Measurements from ENCODE around the gene RPS21.
"Not testable (repeated sequence)": the region's sequence is repeated elsewhere in the genome, so short reads cannot be mapped to it uniquely, and the experiment has no call there.

The RPS21 gene

GRCh38 chr20:62426059-62426348 is 39.1 kb downstream of the RPS21 start:
- CTCF ChIA-PET; H3K36me3 ChIP-seq (ENCODE audit: control insufficient read depth in 4 of 4, insufficient read depth in 4 of 4, low read length in 3 of 4); H3K9me3 ChIP-seq (ENCODE audit: control extremely low read depth in 1 of 5, control insufficient read depth in 4 of 5, insufficient read depth in 2 of 5, low read depth in 1 of 5, low read length in 4 of 5); H3K27ac ChIP-seq (ENCODE audit: insufficient read depth in 1 of 2, low read depth in 1 of 2, low read length in 2 of 2, poor library complexity in 1 of 2, severe bottlenecking in 2 of 2); POLR2A ChIA-PET; DNase-seq; H3K4me1 ChIP-seq (ENCODE audit: control extremely low read depth in 1 of 4, control insufficient read depth in 4 of 4, insufficient read depth in 4 of 4, low read length in 3 of 4); H3K4me3 ChIP-seq (ENCODE audit: control insufficient read depth in 1 of 7, extremely low read depth in 1 of 7, insufficient read depth in 4 of 7, low read depth in 2 of 7, low read length in 6 of 7): not testable (repeated sequence)
- WGBS (ENCODE audit: insufficient coverage), result 90% methylated on average over 2 of the region's 4 CpGs
- H3K27me3 ChIP-seq (replicated peaks in 2 of 5; ENCODE audit: control insufficient read depth in 4 of 5, insufficient read depth in 5 of 5, low read length in 4 of 5), result peaks cover 0 to 20% (median 0%) of the 10 kb centered on the region in 5 experiments

GRCh38 chr20:62426699-62427131 is 39.8 kb downstream of the RPS21 start:
- Histone ChIP-seq H3K9me3 (ENCODE audit: control extremely low read depth in 1 of 5, control insufficient read depth in 4 of 5, insufficient read depth in 2 of 5, low read depth in 1 of 5, low read length in 4 of 5) (no peaks in the 10 kb centered on the region), H3K4me3 (ENCODE audit: control insufficient read depth in 1 of 7, extremely low read depth in 1 of 7, insufficient read depth in 4 of 7, low read depth in 2 of 7, low read length in 6 of 7) (no peak overlapping the region), H3K36me3 (ENCODE audit: control insufficient read depth in 4 of 4, insufficient read depth in 4 of 4, low read length in 3 of 4) (no peaks in the 10 kb centered on the region), H3K4me1 (ENCODE audit: control extremely low read depth in 1 of 4, control insufficient read depth in 4 of 4, insufficient read depth in 4 of 4, low read length in 3 of 4) (peaks cover 0 to 3% (median 0%) of the 10 kb centered on the region in 4 experiments), H3K27me3 (replicated peaks in 2 of 5; ENCODE audit: control insufficient read depth in 4 of 5, insufficient read depth in 5 of 5, low read length in 4 of 5) (peaks cover 0 to 21% (median 2%) of the 10 kb centered on the region in 5 experiments), H3K27ac (ENCODE audit: insufficient read depth in 1 of 2, low read depth in 1 of 2, low read length in 2 of 2, poor library complexity in 1 of 2, severe bottlenecking in 2 of 2) (no peak overlapping the region)
- DNase-seq, result no peak
- ChIA-PET CTCF (no interaction called here), POLR2A (no interaction called here)
- 71% methylated on average over 18 of the region's 22 CpGs for WGBS (ENCODE audit: insufficient coverage)

GRCh38 chr20:62427172-62428001 is 40.5 kb downstream of the RPS21 start, which contains the start of gene RBBP8NL:
Gene RBBP8NL, minus strand, starts transcription at chr20:62427539. Its CDS starts 7,892 bp downstream, at chr20:62419647.
- no peak for DNase-seq
- peaks cover 0 to 24% (median 2%) of the 10 kb centered on the region in 5 experiments for H3K27me3 ChIP-seq (replicated peaks in 2 of 5; ENCODE audit: control insufficient read depth in 4 of 5, insufficient read depth in 5 of 5, low read length in 4 of 5)
- H3K27ac ChIP-seq (ENCODE audit: insufficient read depth in 1 of 2, low read depth in 1 of 2, low read length in 2 of 2, poor library complexity in 1 of 2, severe bottlenecking in 2 of 2), result no peak within 1 kb of the TSS
- ChIA-PET POLR2A (no interaction called here), CTCF (no interaction called here)
- peaks cover 0 to 3% (median 0%) of the 10 kb centered on the region in 4 experiments for H3K4me1 ChIP-seq (ENCODE audit: control extremely low read depth in 1 of 4, control insufficient read depth in 4 of 4, insufficient read depth in 4 of 4, low read length in 3 of 4)
- no peaks in the 10 kb centered on the region for H3K36me3 ChIP-seq (ENCODE audit: control insufficient read depth in 4 of 4, insufficient read depth in 4 of 4, low read length in 3 of 4)
- H3K9me3 ChIP-seq (ENCODE audit: control extremely low read depth in 1 of 5, control insufficient read depth in 4 of 5, insufficient read depth in 2 of 5, low read depth in 1 of 5, low read length in 4 of 5), result no peaks in the 10 kb centered on the region
- 82% methylated on average over 24 of the region's 28 CpGs for WGBS (ENCODE audit: insufficient coverage)
- no peak within 1 kb of the TSS for H3K4me3 ChIP-seq (ENCODE audit: control insufficient read depth in 1 of 7, extremely low read depth in 1 of 7, insufficient read depth in 4 of 7, low read depth in 2 of 7, low read length in 6 of 7)

- CTCF ChIA-PET, result no interaction called here
- Histone ChIP-seq H3K27me3 (replicated peaks in 2 of 5; ENCODE audit: control insufficient read depth in 4 of 5, insufficient read depth in 5 of 5, low read length in 4 of 5) (peaks cover 0 to 24% (median 2%) of the 10 kb centered on the region in 5 experiments), H3K4me3 (ENCODE audit: control insufficient read depth in 1 of 7, extremely low read depth in 1 of 7, insufficient read depth in 4 of 7, low read depth in 2 of 7, low read length in 6 of 7) (no peak overlapping the region), H3K27ac (ENCODE audit: insufficient read depth in 1 of 2, low read depth in 1 of 2, low read length in 2 of 2, poor library complexity in 1 of 2, severe bottlenecking in 2 of 2) (no peak overlapping the region), H3K4me1 (ENCODE audit: control extremely low read depth in 1 of 4, control insufficient read depth in 4 of 4, insufficient read depth in 4 of 4, low read length in 3 of 4) (peaks cover 0 to 3% (median 0%) of the 10 kb centered on the region in 4 experiments), H3K9me3 (ENCODE audit: control extremely low read depth in 1 of 5, control insufficient read depth in 4 of 5, insufficient read depth in 2 of 5, low read depth in 1 of 5, low read length in 4 of 5) (no peaks in the 10 kb centered on the region), H3K36me3 (ENCODE audit: control insufficient read depth in 4 of 4, insufficient read depth in 4 of 4, low read length in 3 of 4) (no peaks in the 10 kb centered on the region)
- WGBS (ENCODE audit: insufficient coverage), result 94% methylated on average over 10 of the region's 10 CpGs
- DNase-seq, result no peak
- POLR2A ChIA-PET, result no interaction called here
Observed at GRCh38 chr20:62428002-62428372, 41.1 kb downstream of the RPS21 start.

- no peaks in the 10 kb centered on the region for H3K9me3 ChIP-seq (ENCODE audit: control extremely low read depth in 1 of 5, control insufficient read depth in 4 of 5, insufficient read depth in 2 of 5, low read depth in 1 of 5, low read length in 4 of 5)
- peaks cover 0 to 3% (median 0%) of the 10 kb centered on the region in 4 experiments for H3K4me1 ChIP-seq (ENCODE audit: control extremely low read depth in 1 of 4, control insufficient read depth in 4 of 4, insufficient read depth in 4 of 4, low read length in 3 of 4)
- 56% methylated on average over 26 of the region's 31 CpGs for WGBS (ENCODE audit: insufficient coverage)
- CTCF ChIA-PET, result interaction anchor here (1.9 kb wide), 1 partner anchor 18 kb away, joined by 6 read pairs; no protein-coding TSS in a partner anchor
- no peak overlapping the region for H3K4me3 ChIP-seq (ENCODE audit: control insufficient read depth in 1 of 7, extremely low read depth in 1 of 7, insufficient read depth in 4 of 7, low read depth in 2 of 7, low read length in 6 of 7)
- POLR2A ChIA-PET, result no interaction called here
- no peak for DNase-seq
- peaks cover 0 to 24% (median 4%) of the 10 kb centered on the region in 5 experiments for H3K27me3 ChIP-seq (replicated peaks in 2 of 5; ENCODE audit: control insufficient read depth in 4 of 5, insufficient read depth in 5 of 5, low read length in 4 of 5)
- H3K27ac ChIP-seq (ENCODE audit: insufficient read depth in 1 of 2, low read depth in 1 of 2, low read length in 2 of 2, poor library complexity in 1 of 2, severe bottlenecking in 2 of 2), result no peak overlapping the region
- H3K36me3 ChIP-seq (ENCODE audit: control insufficient read depth in 4 of 4, insufficient read depth in 4 of 4, low read length in 3 of 4), result no peaks in the 10 kb centered on the region
Observed at GRCh38 chr20:62428396-62429295, 41.7 kb downstream of the RPS21 start.

- WGBS (ENCODE audit: insufficient coverage), result 92% methylated on average over 17 of the region's 23 CpGs
- DNase-seq, result no peak
- Histone ChIP-seq H3K9me3 (ENCODE audit: control extremely low read depth in 1 of 5, control insufficient read depth in 4 of 5, insufficient read depth in 2 of 5, low read depth in 1 of 5, low read length in 4 of 5) (no peaks in the 10 kb centered on the region), H3K4me3 (ENCODE audit: control insufficient read depth in 1 of 7, extremely low read depth in 1 of 7, insufficient read depth in 4 of 7, low read depth in 2 of 7, low read length in 6 of 7) (no peak overlapping the region), H3K36me3 (ENCODE audit: control insufficient read depth in 4 of 4, insufficient read depth in 4 of 4, low read length in 3 of 4) (no peaks in the 10 kb centered on the region), H3K27ac (ENCODE audit: insufficient read depth in 1 of 2, low read depth in 1 of 2, low read length in 2 of 2, poor library complexity in 1 of 2, severe bottlenecking in 2 of 2) (no peak overlapping the region), H3K27me3 (replicated peaks in 2 of 5; ENCODE audit: control insufficient read depth in 4 of 5, insufficient read depth in 5 of 5, low read length in 4 of 5) (peaks cover 0 to 27% (median 9%) of the 10 kb centered on the region in 5 experiments), H3K4me1 (ENCODE audit: control extremely low read depth in 1 of 4, control insufficient read depth in 4 of 4, insufficient read depth in 4 of 4, low read length in 3 of 4) (peaks cover 0 to 3% (median 0%) of the 10 kb centered on the region in 4 experiments)
- ChIA-PET POLR2A (no interaction called here), CTCF (interaction anchor here (1.9 kb wide), 1 partner anchor 19 kb away, joined by 6 read pairs; no protein-coding TSS in a partner anchor)
Observed at GRCh38 chr20:62429455-62430310, 42.8 kb downstream of the RPS21 start.

Measured in common myeloid progenitor, CD34-positive (primary cell).